Lung (tissue), 12 donors: Measurements from ENCODE around the gene ECD. TPM values are rescaled to one million over a fixed set of nuclear protein-coding genes. Genes with fewer than 3 reads are reported as not detected.

Source experiments
- ATAC-seq: fragments of 200-7000 bp; cut with Tn5 transposase; one replicate; pipeline ENCODE4 v1.9.1; 2020; ENCODE audit warnings: moderate number of reproducible peaks; ENCODE audit not compliant: insufficient read depth, low FRiP score
- DNase-seq, 3 donors: peaks; one replicate each; pipeline ENCODE4 v3.0.0-alpha.2; 2013 to 2017
- H3K27ac ChIP-seq, 2 donors: one replicate each; pipeline ENCODE4 v1.5.1; 2013; ENCODE audit warnings: mild to moderate bottlenecking in 2 of 2, moderate library complexity in 2 of 2, control low read depth in 1 of 2, inconsistent platforms in 1 of 2, low read depth in 1 of 2, low read length in 1 of 2
- H3K27me3 ChIP-seq, 3 donors: one replicate each; pipeline ENCODE4 v1.5.1; 2013; ENCODE audit warnings: low read length in 2 of 3; ENCODE audit not compliant: control insufficient read depth in 3 of 3, insufficient read depth in 3 of 3
- H3K36me3 ChIP-seq, 4 donors: one replicate each; pipeline ENCODE4 v1.5.1; 2013; ENCODE audit warnings: low read length in 4 of 4, mild to moderate bottlenecking in 1 of 4, moderate library complexity in 1 of 4; ENCODE audit not compliant: control insufficient read depth in 4 of 4, insufficient read depth in 4 of 4
- H3K4me1 ChIP-seq, 5 donors: one replicate each; pipeline ENCODE4 v1.5.1; 2013; ENCODE audit warnings: low read length in 5 of 5, mild to moderate bottlenecking in 2 of 5, moderate library complexity in 1 of 5; ENCODE audit not compliant: control insufficient read depth in 5 of 5, insufficient read depth in 5 of 5
- H3K4me3 ChIP-seq: one replicate; pipeline ENCODE4 v1.5.1; 2013; ENCODE audit warnings: mild to moderate bottlenecking, control low read depth, moderate library complexity
- H3K9ac ChIP-seq, 2 donors: one replicate each; pipeline ENCODE4 v1.5.1; 2013; ENCODE audit warnings: low read length in 2 of 2, control low read depth in 1 of 2; ENCODE audit not compliant: insufficient read depth in 1 of 2
- H3K9me3 ChIP-seq, 4 donors: one replicate each; pipeline ENCODE4 v1.5.1; 2013; ENCODE audit warnings: low read length in 3 of 4, mild to moderate bottlenecking in 1 of 4, moderate library complexity in 1 of 4; ENCODE audit not compliant: control insufficient read depth in 4 of 4, insufficient read depth in 3 of 4
- WGBS, 2 donors: extraction: QIAGEN DNeasy Blood & Tissue Kit; methylation state at CpG; one replicate each; pipeline ENCODE4 v1.1.7; 2013; 5-methylcytosine and 5-hydroxymethylcytosine counted together
- polyA plus RNA-seq, 2 donors: library from polyadenylated mRNA; stranded (reverse); fragments of 200-250 nt; gene quantifications; one replicate each; pipeline ENCODE4 v1.2.1, GENCODE V29; 2013
- total RNA-seq, 2 donors: library from RNA; depleted of rRNA in 1 of 2; stranded (reverse); fragments of >200 nt in 1 of 2; gene quantifications; one replicate each; pipeline ENCODE4 v1.2.1, GENCODE V29; 2014 to 2021
- TF ChIP-seq, protein P1 (sequence below): IDR thresholded peaks from 2 replicates; pipeline ENCODE4 v1.5.1; 2012; ENCODE audit warnings: mild to moderate bottlenecking; ENCODE audit errors: control extremely low read depth, extremely low read depth
- donor health status: control.
- donor health status: control.
- donor health status: Bipolar disorder and iron deficiency.
- donor health status: healthy.
- donor health status: DM: yes; HTN: yes; CAD: no.

Gene ECD
- total and polyA plus RNA-seq, 4 donors: 11.2 to 29.5 (median 15.8) TPM

DNA sequence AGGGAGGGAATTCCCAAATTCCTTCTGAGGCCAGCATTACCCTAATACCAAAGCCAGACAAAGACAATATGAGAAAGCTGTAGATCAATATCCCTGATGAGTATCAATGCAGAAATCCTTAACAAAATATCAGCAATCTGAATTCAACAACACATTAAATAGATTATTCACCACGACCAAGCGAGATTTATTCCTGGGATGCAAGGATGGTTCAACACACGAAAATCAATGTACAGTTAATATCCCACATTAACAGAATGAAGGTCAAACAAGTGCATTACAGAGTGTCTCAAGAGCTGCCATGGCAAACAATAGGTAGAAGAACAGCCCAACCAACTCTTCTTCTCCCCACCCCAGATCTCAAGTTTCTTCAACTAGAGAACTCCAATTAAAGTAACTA, 6.1 kb downstream of the ECD start:
- H3K9ac ChIP-seq: no peak overlapping the region
- no peaks in the 10 kb centered on the region for H3K9me3 ChIP-seq
- ATAC-seq: no peak
- 95 to 97% methylated on average over 3 of the region's 3 CpGs for WGBS, 2 donors
- H3K4me3 ChIP-seq: no peak overlapping the region
- TF ChIP-seq, protein P1, sequence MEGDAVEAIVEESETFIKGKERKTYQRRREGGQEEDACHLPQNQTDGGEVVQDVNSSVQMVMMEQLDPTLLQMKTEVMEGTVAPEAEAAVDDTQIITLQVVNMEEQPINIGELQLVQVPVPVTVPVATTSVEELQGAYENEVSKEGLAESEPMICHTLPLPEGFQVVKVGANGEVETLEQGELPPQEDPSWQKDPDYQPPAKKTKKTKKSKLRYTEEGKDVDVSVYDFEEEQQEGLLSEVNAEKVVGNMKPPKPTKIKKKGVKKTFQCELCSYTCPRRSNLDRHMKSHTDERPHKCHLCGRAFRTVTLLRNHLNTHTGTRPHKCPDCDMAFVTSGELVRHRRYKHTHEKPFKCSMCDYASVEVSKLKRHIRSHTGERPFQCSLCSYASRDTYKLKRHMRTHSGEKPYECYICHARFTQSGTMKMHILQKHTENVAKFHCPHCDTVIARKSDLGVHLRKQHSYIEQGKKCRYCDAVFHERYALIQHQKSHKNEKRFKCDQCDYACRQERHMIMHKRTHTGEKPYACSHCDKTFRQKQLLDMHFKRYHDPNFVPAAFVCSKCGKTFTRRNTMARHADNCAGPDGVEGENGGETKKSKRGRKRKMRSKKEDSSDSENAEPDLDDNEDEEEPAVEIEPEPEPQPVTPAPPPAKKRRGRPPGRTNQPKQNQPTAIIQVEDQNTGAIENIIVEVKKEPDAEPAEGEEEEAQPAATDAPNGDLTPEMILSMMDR: no peak
- no peak for DNase-seq
- H3K27ac ChIP-seq: no peak overlapping the region
- H3K4me1 ChIP-seq: peaks cover 0 to 6% (median under 1%) of the 10 kb centered on the region in 5 donors
- no peaks in the 10 kb centered on the region for H3K27me3 ChIP-seq
- peaks cover 6 to 34% (median 12%) of the 10 kb centered on the region in 4 donors for H3K36me3 ChIP-seq

DNA sequence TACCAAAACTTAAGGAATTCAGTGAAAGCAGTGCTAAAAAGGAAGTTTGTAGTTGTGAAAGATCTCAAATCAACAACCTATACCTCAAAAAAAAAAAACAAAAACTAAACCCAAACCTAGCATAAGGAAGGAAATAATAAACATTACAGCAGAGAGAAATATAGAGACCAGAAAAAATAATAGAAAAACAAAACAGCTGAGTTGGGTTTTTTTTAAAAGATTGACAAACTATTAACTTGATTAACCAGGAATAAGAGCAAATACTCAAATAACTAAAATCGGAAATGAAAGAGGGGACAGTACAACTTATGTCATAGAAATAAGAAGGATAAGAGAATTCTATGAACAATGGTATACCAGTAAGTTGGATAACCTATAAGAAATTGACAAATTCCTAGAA, 6.7 kb downstream of the ECD start:
- H3K36me3 ChIP-seq: peaks cover 6 to 34% (median 16%) of the 10 kb centered on the region in 4 donors
- ATAC-seq: no peak

DNA sequence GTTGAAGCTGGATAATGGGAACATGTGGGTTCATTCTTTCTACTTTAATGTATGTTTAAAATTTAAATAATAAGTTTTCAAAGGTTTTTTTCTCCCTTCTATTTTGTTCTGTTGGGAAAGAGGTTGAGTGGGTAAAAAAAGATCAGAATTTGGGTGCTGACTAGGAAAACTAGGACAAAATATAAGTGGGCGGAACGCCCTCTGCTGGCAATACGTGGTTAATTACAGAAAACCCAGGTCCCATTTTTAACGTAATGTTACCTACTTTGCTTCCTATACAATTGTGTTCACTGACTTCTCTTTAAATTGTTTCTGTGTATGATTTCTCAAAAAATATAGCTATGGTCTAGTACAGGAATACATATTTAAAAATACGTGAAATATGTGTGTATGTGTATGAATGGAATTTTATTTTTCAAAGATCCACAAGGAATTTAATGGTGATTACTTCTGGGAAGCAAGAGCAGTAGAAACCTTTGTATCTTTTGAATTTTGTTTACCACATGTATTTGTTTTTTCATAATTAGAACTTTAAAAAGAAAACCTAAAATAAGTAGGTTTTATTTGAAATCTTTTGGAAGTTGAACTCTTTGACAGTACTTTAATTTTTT, 8.7 kb downstream of the ECD start:
- Histone ChIP-seq H3K9ac (no peak overlapping the region), H3K36me3 (peaks cover 10 to 36% (median 17%) of the 10 kb centered on the region in 4 donors), H3K9me3 (no peaks in the 10 kb centered on the region), H3K4me3 (no peak overlapping the region), H3K27me3 (no peaks in the 10 kb centered on the region), H3K4me1 (peaks cover 0 to 2% (median 0%) of the 10 kb centered on the region in 5 donors), H3K27ac (no peak overlapping the region)
- WGBS, 2 donors: 7 to 11% methylated on average over 5 of the region's 5 CpGs
- DNase-seq (peak; percentile 64 to 72 (median 69)), ATAC-seq (peak; percentile 41)
- TF ChIP-seq, protein P1: peak; percentile 45

More for the DNA sequence above, 6.7 kb downstream of the ECD start:
- Histone ChIP-seq H3K9me3 (no peaks in the 10 kb centered on the region), H3K4me3 (no peak overlapping the region), H3K27me3 (no peaks in the 10 kb centered on the region), H3K9ac (no peak overlapping the region), H3K4me1 (peaks cover 0 to 5% (median 0%) of the 10 kb centered on the region in 5 donors), H3K27ac (no peak overlapping the region)
- WGBS, 2 donors: 88 to 94% methylated on average over 1 of the region's 1 CpG
- DNase-seq: no peak
- TF ChIP-seq, protein P1: no peak
